A549 (cell line): Measurements from ENCODE around the gene TRIP10. TPM values are rescaled to one million over a fixed set of nuclear protein-coding genes. Genes with fewer than 3 reads are reported as not detected.

ENCODE experiments used
- ATAC-seq, 2 experiments: fragments of 200-7000 bp in 1 of 2; fragments of >200 bp in 1 of 2; cut with Nextera tagmentation in 1 of 2; cut with Tn5 transposase in 1 of 2; 3 replicates each; pipeline versions ENCODE4 v1.8.0 to v1.9.1; 2018 to 2020; ENCODE audit warnings: mild to moderate bottlenecking in 1 of 2, moderate library complexity in 1 of 2
- CTCF ChIA-PET: fragments of 300-600 bp; sonication (Branson Sonifier 250); formaldehyde crosslinking; extraction: SDS; loops from one replicate; lab custom pipeline; 2021; ENCODE audit warnings: antibody characterized with exemption, inconsistent platforms; lab: Yijun Ruan, JAX
- POLR2A ChIA-PET: fragments of 350-600 bp; formaldehyde crosslinking; extraction: SDS; loops from one replicate; lab custom pipeline; 2021; ENCODE audit warnings: antibody characterized with exemption, inconsistent platforms; lab: Yijun Ruan, JAX
- DNase-seq, 2 experiments: peaks; one replicate each; pipeline versions ENCODE4 v3.0.0 to v3.0.0-alpha.2; 2011 to 2016; ENCODE audit warnings: low read depth in 1 of 2, low spot score in 1 of 2
- FAIRE-seq: peaks from 2 replicates; lab custom pipeline; 2011; peaks lifted over from hg19 to GRCh38; lab: Jason Lieb, UNC
- H3K27ac ChIP-seq, 2 experiments: fragments of >200 bp; sonication (Bioruptor Twin); formaldehyde crosslinking; 3 replicates each; pipeline ENCODE4 v1.5.1; 2016 to 2017
- H3K4me1 ChIP-seq: fragments of >200 bp; sonication (Bioruptor Twin); formaldehyde crosslinking; 3 replicates; pipeline ENCODE4 v1.6.1; 2016
- H3K4me2 ChIP-seq: fragments of >200 bp; sonication (Bioruptor Twin); formaldehyde crosslinking; 3 replicates; pipeline ENCODE4 v1.6.1; 2016
- H3K4me3 ChIP-seq: fragments of >200 bp; sonication (Bioruptor Twin); formaldehyde crosslinking; 3 replicates; pipeline ENCODE4 v1.5.1; 2016
- H3K9me3 ChIP-seq: fragments of >200 bp; sonication (Bioruptor Twin); formaldehyde crosslinking; 3 replicates; pipeline ENCODE4 v1.6.1; 2016
- ATOH8 ChIP-seq: fragments of 250-450 bp; sonication (Bioruptor Pico); IDR thresholded peaks from 2 replicates; pipeline ENCODE4 v1.5.0; 2020; ENCODE audit warnings: low read depth, mild to moderate bottlenecking, moderate library complexity
- BHLHE40 ChIP-seq: IDR thresholded peaks from 2 replicates; pipeline ENCODE4 v1.6.1; 2012; ENCODE audit warnings: low read depth, low read length, inconsistent platforms
- CBX8 ChIP-seq: fragments of 200-600 bp; sonication (generic); IDR thresholded peaks from 2 replicates; pipeline ENCODE4 v1.6.1; 2016
- FOSL2 ChIP-seq, 2 experiments: fragments of 450-650 bp in 1 of 2; fragments of >200 bp in 1 of 2; sonication (Bioruptor Twin) in 1 of 2; formaldehyde crosslinking; IDR thresholded peaks; 2 replicates each; pipeline versions ENCODE4 v1.5.0 to v1.6.1; 2016 to 2020; ENCODE audit warnings: mild to moderate bottlenecking in 1 of 2, moderate library complexity in 1 of 2
- HMGXB4 ChIP-seq: fragments of 250-450 bp; sonication (Bioruptor Pico); IDR thresholded peaks from 2 replicates; pipeline ENCODE4 v1.5.0; 2021; ENCODE audit warnings: mild to moderate bottlenecking, moderate library complexity, borderline replicate concordance
- HOXB13 ChIP-seq: fragments of 250-450 bp; sonication (Bioruptor Pico); IDR thresholded peaks from 2 replicates; pipeline ENCODE4 v1.5.0; 2020; ENCODE audit warnings: low read depth, mild to moderate bottlenecking, moderate library complexity
- KDM1A ChIP-seq: fragments of 200-600 bp; sonication (generic); IDR thresholded peaks from 2 replicates; pipeline ENCODE4 v1.6.1; 2016; ENCODE audit warnings: low read depth, mild to moderate bottlenecking
- KDM5A ChIP-seq: fragments of 200-600 bp; sonication (generic); IDR thresholded peaks from 2 replicates; pipeline ENCODE4 v1.6.1; 2016; ENCODE audit warnings: antibody characterized with exemption, mild to moderate bottlenecking
- MAFK ChIP-seq: fragments of 450-650 bp; IDR thresholded peaks from 2 replicates; pipeline ENCODE4 v1.6.1; 2014; ENCODE audit not compliant: partially characterized antibody
- MAZ ChIP-seq: fragments of 150-350 bp; IDR thresholded peaks from 2 replicates; pipeline ENCODE4 v1.6.1; 2014; ENCODE audit warnings: antibody characterized with exemption, low read depth, low read length, borderline replicate concordance
- NR3C1 ChIP-seq: fragments of >200 bp; sonication (Bioruptor Twin); formaldehyde crosslinking; IDR thresholded peaks from 3 replicates; pipeline ENCODE4 v1.6.1; 2017
- PBX3 ChIP-seq: IDR thresholded peaks from 2 replicates; pipeline ENCODE4 v1.6.1; 2012
- TP53 ChIP-seq: fragments of 250-450 bp; sonication (Bioruptor Pico); IDR thresholded peaks from 2 replicates; pipeline ENCODE4 v1.5.0; 2021; ENCODE audit warnings: mild to moderate bottlenecking, moderate library complexity
- WGBS: methylation state at CpG from one replicate; pipeline ENCODE4 v1.1.6; 2017; ENCODE audit errors: missing lambda C conversion rate; 5-methylcytosine and 5-hydroxymethylcytosine counted together
- polyA plus RNA-seq, 4 experiments: library from polyadenylated mRNA; depleted of rRNA in 3 of 4; stranded (reverse); fragments of >200 nt; fragmentation: RNase III in 1 of 4; extraction: RNeasy Plus Mini Kit Qiagen cat#74134 plus additional on column Dnase treatment in 1 of 4; gene quantifications; 2 replicates in 3 of 4; 3 replicates in 1 of 4; pipeline ENCODE4 v1.2.3, GENCODE V29; 2011 to 2017
- TF ChIP-seq, protein P1 (sequence below): IDR thresholded peaks from 2 replicates; pipeline ENCODE4 v1.6.1; 2012; ENCODE audit warnings: low read depth, borderline replicate concordance

TRIP10 gene
- polyA plus RNA-seq, 2 of the 4 experiments (the other 2 are of a cell fraction) = 39.2 to 60.9 TPM

DNA sequence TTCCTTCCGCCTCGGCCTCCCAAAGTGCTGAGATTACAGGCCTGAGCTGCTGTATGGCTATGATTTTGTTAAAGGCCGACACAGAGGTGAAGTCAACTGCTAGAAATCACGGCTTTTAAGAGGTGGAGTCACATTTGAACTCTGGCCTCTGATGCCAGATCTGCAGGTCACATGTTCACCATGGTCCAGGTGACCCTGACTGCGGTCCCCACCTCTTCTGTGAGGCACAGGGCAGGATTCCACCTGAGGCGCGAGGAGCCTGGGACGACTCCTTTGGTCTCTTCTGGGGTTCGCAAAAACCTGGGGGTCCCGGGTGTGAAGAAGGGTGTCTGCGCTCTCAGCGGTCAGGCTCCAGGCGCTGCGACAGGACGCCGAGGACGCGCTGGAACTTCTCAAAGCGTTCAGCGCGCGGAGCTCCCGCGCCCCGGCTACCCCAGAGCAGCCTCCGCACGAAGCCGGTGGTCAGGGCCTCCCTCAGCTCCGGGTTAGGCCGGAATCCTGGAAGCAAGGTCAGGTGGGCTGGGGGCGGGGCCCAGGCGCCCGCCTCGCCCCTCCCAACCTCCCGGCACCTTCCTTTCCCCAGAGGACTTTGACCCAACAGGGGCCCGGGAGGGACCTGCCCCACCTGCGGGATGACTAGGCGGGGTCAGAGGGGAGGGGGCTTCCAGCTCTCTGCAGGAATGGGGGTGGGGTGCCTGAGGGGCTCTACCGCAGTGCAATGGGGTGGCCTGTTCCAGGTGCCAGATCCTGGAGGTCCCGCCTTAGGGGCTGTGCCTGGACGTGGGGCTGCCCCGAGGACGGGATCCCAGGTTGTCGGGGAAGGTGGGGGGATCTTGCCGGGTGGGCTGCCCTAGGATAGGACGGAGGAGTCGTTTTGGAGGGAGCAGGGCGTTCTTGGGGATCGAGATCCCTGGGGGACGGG is 13.0 kb downstream of the TRIP10 start:
- DNase-seq = no peak
- ChIA-PET CTCF (interaction anchor here (0.5 kb wide), 1 partner anchor 10 kb away, joined by 3 read pairs; no protein-coding TSS in a partner anchor), POLR2A (interaction anchor here (0.7 kb wide), 1 partner anchor 14 kb away, joined by 3 read pairs; no protein-coding TSS in a partner anchor)
- H3K9me3 ChIP-seq = no peaks in the 10 kb centered on the region
- WGBS = 86% methylated on average over 40 of the region's 50 CpGs
- ATAC-seq = peak in 1 of 2 experiments; percentile 32; a peak in 3 of 6 replicates
- H3K4me2 ChIP-seq = no peak overlapping the region
- peaks cover 12% of the 10 kb centered on the region; the same call in 2 of the 3 replicates for H3K4me1 ChIP-seq
- H3K27ac ChIP-seq = no peak overlapping the region
- H3K4me3 ChIP-seq = no peak overlapping the region
- no peak for FAIRE-seq
- TF ChIP-seq MAFK = no peak
- no peak for TF ChIP-seq HMGXB4 (CRISPR knock-in tag)
- no peak for TF ChIP-seq ATOH8
- no peak for TF ChIP-seq CBX8
- TF ChIP-seq HOXB13 (CRISPR knock-in tag) = no peak
- no peak for TF ChIP-seq FOSL2 (IDR thresholded peaks at IDR 0.05)
- no peak for TF ChIP-seq FOSL2 (CRISPR knock-in tag; IDR thresholded peaks at IDR 0.05)
- no peak for TF ChIP-seq BHLHE40
- TF ChIP-seq TP53 (CRISPR knock-in tag) = no peak

DNA sequence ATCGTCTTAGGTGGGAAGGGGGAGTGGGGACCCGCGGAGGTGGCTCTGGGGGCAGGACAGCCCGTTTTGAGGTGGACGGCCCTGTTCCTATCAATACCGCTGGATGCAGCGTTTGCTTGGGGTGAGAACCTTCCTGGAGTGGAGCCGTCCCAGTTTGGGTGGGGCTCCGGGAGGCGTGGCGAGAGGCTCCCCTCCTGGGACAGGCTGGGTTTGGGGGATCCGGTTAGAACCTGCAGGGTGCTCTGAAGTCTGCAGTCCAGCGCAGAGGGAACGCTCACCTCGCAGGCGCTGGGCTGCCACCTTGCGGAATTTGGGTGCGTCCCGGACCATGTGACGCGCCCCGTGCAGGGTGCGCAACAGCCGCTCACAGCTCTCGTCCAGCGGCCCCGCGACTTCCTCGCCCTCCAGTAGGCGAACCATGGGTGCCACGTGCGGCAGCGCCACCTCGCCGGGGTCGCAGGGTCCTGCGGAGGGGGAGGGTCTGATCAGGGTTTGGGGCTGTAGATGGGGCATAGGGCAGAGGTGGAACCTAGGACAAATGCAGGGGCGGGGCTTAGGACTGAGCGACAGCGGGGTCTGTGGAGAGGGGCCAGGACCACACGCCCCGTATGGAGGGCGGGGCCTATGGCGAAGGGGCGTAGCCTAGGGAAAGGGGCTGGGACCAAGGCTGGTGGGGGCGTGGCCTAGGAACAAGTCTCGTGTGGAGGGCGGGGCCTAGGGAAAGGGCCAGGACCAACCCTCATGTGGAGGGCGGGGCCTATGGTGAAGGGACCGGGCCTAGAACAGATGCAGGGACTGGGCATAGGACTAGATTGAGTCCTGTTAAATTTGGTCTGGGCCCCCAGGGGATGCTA is 13.9 kb downstream of the TRIP10 start:
- Histone ChIP-seq H3K4me2 (no peak overlapping the region), H3K4me1 (peaks cover 8% of the 10 kb centered on the region; the same call in 2 of the 3 replicates), H3K4me3 (no peak overlapping the region), H3K9me3 (no peaks in the 10 kb centered on the region), H3K27ac (no peak overlapping the region)
- POLR2A ChIA-PET = no interaction called here
- FAIRE-seq = no peak
- CTCF ChIA-PET = interaction anchor here (0.5 kb wide), 1 partner anchor 9 kb away, joined by 3 read pairs; no protein-coding TSS in a partner anchor
- 89% methylated on average over 37 of the region's 50 CpGs for WGBS
- DNase-seq = peak; percentile 58 to 81
- TF ChIP-seq KDM1A (no peak), CBX8 (no peak), NR3C1 (no peak), BHLHE40 (peak; percentile 41), KDM5A (no peak), PBX3 (no peak), MAZ (no peak)
- TF ChIP-seq, protein P1, sequence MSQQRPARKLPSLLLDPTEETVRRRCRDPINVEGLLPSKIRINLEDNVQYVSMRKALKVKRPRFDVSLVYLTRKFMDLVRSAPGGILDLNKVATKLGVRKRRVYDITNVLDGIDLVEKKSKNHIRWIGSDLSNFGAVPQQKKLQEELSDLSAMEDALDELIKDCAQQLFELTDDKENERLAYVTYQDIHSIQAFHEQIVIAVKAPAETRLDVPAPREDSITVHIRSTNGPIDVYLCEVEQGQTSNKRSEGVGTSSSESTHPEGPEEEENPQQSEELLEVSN = no peak
- peak; percentile 85 to 90 for ATAC-seq
